PC-9 (cell line): ENCODE data around the gene SPTA1.

ENCODE experiments used
- EZH2 ChIP-seq: fragments of 200-600 bp; sonication (generic); IDR thresholded peaks from 2 replicates; pipeline ENCODE4 v1.8.0; 2017; ENCODE audit warnings: antibody characterized with exemption, low read depth
- TF ChIP-seq, protein P1 (sequence below): fragments of 200-600 bp; sonication (generic); conservative IDR thresholded peaks from 2 replicates; pipeline ENCODE4 v1.6.1; 2017; ENCODE audit warnings: mixed run types, antibody characterized with exemption, mild to moderate bottlenecking, moderate library complexity

GRCh38 chr1:158613764-158614163 is 72.8 kb downstream of the SPTA1 start:
- TF ChIP-seq, protein P1, sequence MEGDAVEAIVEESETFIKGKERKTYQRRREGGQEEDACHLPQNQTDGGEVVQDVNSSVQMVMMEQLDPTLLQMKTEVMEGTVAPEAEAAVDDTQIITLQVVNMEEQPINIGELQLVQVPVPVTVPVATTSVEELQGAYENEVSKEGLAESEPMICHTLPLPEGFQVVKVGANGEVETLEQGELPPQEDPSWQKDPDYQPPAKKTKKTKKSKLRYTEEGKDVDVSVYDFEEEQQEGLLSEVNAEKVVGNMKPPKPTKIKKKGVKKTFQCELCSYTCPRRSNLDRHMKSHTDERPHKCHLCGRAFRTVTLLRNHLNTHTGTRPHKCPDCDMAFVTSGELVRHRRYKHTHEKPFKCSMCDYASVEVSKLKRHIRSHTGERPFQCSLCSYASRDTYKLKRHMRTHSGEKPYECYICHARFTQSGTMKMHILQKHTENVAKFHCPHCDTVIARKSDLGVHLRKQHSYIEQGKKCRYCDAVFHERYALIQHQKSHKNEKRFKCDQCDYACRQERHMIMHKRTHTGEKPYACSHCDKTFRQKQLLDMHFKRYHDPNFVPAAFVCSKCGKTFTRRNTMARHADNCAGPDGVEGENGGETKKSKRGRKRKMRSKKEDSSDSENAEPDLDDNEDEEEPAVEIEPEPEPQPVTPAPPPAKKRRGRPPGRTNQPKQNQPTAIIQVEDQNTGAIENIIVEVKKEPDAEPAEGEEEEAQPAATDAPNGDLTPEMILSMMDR: no peak
- TF ChIP-seq EZH2: no peak
